Endodermal cell (in vitro differentiated cells): Measurements from ENCODE around the gene MED13L. TPM values are rescaled to one million over a fixed set of nuclear protein-coding genes. Genes with fewer than 3 reads are reported as not detected.

ENCODE experiments used
- DNase-seq: peaks from one replicate; pipeline ENCODE4 v3.0.0-alpha.2; 2017
- H3K27ac ChIP-seq: 2 replicates; pipeline ENCODE4 v1.5.1; 2013; ENCODE audit warnings: mild to moderate bottlenecking, low read depth, low read length, moderate library complexity
- H3K27me3 ChIP-seq: 2 replicates; pipeline ENCODE4 v1.6.1; 2013; ENCODE audit warnings: mild to moderate bottlenecking, low read length, moderate library complexity; ENCODE audit not compliant: insufficient read depth, control insufficient read depth, poor library complexity, severe bottlenecking
- H3K36me3 ChIP-seq: 2 replicates; pipeline ENCODE4 v1.7.0; 2013; ENCODE audit warnings: mild to moderate bottlenecking, low read length, moderate library complexity; ENCODE audit not compliant: control insufficient read depth, insufficient read depth
- H3K4me1 ChIP-seq: one replicate; pipeline ENCODE4 v1.7.0; 2013; ENCODE audit warnings: low read length; ENCODE audit not compliant: control insufficient read depth, insufficient read depth
- H3K4me3 ChIP-seq: 2 replicates; pipeline ENCODE4 v1.5.1; 2013; ENCODE audit warnings: mild to moderate bottlenecking, low read length, moderate library complexity
- H3K9ac ChIP-seq: 2 replicates; pipeline ENCODE4 v1.6.1; 2013; ENCODE audit warnings: mild to moderate bottlenecking, low read length, moderate library complexity; ENCODE audit not compliant: poor library complexity, severe bottlenecking; ENCODE audit errors: extremely low read depth
- H3K9me3 ChIP-seq: 2 replicates; pipeline ENCODE4 v1.6.1; 2013; ENCODE audit warnings: mild to moderate bottlenecking, low read length, moderate library complexity; ENCODE audit not compliant: control insufficient read depth
- H3K27ac Mint-ChIP-seq: 2 replicates; pipeline ENCODE4 v1.8.0; 2020; ENCODE audit warnings: mixed read lengths
- H3K27me3 Mint-ChIP-seq: 2 replicates; pipeline ENCODE4 v1.8.0; 2021; ENCODE audit warnings: mild to moderate bottlenecking, mixed read lengths; ENCODE audit not compliant: insufficient read depth
- H3K36me3 Mint-ChIP-seq: 2 replicates; pipeline ENCODE4 v1.8.0; 2020; ENCODE audit warnings: low read depth, mixed read lengths
- H3K4me1 Mint-ChIP-seq: 2 replicates; pipeline ENCODE4 v1.8.0; 2020; ENCODE audit warnings: mixed read lengths
- H3K4me3 Mint-ChIP-seq: 2 replicates; pipeline ENCODE4 v1.8.0; 2020; ENCODE audit warnings: mild to moderate bottlenecking, moderate library complexity, mixed read lengths
- H3K9me3 Mint-ChIP-seq: 2 replicates; pipeline ENCODE4 v1.8.0; 2020; ENCODE audit warnings: mild to moderate bottlenecking, mixed read lengths
- WGBS, 2 experiments: methylation state at CpG; one replicate each; pipeline versions ENCODE4 v1.1.5 to v1.1.7; 2013; ENCODE audit warnings: missing lambda C conversion rate in 2 of 2, mixed read lengths in 1 of 2; ENCODE audit not compliant: insufficient coverage in 1 of 2, insufficient read length in 1 of 2; 5-methylcytosine and 5-hydroxymethylcytosine counted together
- total RNA-seq, 2 donors: library from RNA; stranded (reverse); fragmentation: NEBNext Ultra II Directional in 1 of 2; extraction: Animal tissue kit (Norgen Biotek cat#: 25700) in 1 of 2; gene quantifications; 2 replicates in 1 of 2; 3 replicates in 1 of 2; pipeline ENCODE4 v1.2.1, GENCODE V29; 2021
- TF ChIP-seq, protein P1 (sequence below): fragments of 200-600 bp; sonication (generic); conservative IDR thresholded peaks from 2 replicates; pipeline ENCODE4 v1.5.0; 2021; ENCODE audit warnings: antibody characterized with exemption, mild to moderate bottlenecking

The MED13L gene
- total RNA-seq, 2 donors from 2014 or later: 101 to 111 TPM

DNA sequence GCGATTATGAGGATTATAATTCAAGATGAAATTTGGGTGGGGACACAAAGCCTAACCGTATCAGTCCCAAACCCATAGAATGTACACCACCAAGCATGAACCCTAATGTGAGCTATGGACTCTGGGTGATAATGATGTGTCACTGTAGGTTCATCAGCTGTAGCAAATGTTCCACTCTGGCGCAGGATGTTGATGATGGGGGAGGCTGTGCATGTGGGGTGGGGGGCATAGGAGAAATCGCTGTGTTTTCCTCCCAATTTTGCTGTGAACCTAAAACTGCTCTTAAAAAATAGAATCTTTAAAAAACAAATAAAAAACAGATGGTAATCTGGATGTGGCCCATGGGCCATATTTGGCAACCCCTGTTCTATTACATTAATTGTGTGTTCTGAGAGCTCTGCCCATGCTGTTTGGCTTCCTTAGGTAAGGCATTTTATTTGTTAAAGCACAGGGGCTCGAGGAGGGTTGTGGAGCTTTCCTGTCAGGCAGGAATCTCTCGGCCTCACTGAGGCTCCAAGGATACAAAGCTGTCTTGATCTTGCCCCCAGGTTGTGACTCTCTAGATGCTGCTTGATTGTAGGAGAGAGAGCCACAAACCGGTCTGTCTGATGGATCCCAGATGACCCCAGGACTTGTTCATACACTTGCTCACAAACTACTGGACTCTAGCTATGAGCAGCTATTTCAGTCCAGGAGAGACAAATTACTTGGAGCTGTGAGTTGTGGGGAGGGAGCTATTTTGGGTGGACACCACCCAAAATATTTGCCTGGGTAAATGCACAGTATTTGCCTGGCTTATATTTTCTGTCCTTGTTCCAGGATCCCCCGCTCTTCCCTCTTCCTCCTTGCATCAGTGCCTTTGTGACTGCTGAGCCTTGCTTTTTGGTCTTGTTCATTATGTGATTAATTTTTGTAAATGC, 340.2 kb downstream of the MED13L start:
- H3K27ac ChIP-seq: no peak overlapping the region
- WGBS, 2 experiments: 70 to 71% methylated on average over 1 to 6 of the region's 8 CpGs
- H3K4me1 Mint-ChIP-seq: no peaks in the 10 kb centered on the region
- no peak overlapping the region for H3K27ac Mint-ChIP-seq
- peaks cover 13% of the 10 kb centered on the region for H3K9me3 Mint-ChIP-seq
- H3K4me1 ChIP-seq: no peaks in the 10 kb centered on the region
- no peaks in the 10 kb centered on the region for H3K36me3 Mint-ChIP-seq
- no peak overlapping the region for H3K4me3 Mint-ChIP-seq
- no peaks in the 10 kb centered on the region for H3K27me3 ChIP-seq
- H3K27me3 Mint-ChIP-seq: no peaks in the 10 kb centered on the region
- no peaks in the 10 kb centered on the region for H3K36me3 ChIP-seq
- peaks cover 10% of the 10 kb centered on the region for H3K9me3 ChIP-seq
- peak; percentile 28 for DNase-seq
- no peak overlapping the region for H3K9ac ChIP-seq
- H3K4me3 ChIP-seq: no peak overlapping the region
- TF ChIP-seq, protein P1, sequence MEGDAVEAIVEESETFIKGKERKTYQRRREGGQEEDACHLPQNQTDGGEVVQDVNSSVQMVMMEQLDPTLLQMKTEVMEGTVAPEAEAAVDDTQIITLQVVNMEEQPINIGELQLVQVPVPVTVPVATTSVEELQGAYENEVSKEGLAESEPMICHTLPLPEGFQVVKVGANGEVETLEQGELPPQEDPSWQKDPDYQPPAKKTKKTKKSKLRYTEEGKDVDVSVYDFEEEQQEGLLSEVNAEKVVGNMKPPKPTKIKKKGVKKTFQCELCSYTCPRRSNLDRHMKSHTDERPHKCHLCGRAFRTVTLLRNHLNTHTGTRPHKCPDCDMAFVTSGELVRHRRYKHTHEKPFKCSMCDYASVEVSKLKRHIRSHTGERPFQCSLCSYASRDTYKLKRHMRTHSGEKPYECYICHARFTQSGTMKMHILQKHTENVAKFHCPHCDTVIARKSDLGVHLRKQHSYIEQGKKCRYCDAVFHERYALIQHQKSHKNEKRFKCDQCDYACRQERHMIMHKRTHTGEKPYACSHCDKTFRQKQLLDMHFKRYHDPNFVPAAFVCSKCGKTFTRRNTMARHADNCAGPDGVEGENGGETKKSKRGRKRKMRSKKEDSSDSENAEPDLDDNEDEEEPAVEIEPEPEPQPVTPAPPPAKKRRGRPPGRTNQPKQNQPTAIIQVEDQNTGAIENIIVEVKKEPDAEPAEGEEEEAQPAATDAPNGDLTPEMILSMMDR: no peak

DNA sequence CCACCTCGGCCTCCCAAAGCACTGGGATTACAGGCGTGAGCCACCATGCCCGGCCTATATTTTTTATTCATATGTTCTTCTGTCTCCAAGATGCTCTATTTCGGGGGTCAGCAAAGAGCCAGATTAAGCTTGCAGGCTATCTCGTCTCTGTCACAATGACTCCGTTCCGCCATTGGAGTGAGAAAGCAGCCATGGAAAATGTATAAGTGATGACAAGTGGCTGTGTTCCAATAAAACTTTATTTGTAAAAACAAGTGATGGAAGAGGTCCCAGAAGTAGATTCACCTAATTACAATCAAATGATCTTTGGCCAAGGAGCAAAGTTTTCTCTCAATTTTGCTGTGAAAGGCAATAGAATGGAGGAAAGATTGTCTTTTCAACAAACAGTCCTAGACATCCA, 342.6 kb downstream of the MED13L start:
- no peak overlapping the region for H3K27ac ChIP-seq
- Mint-ChIP-seq H3K36me3 (no peaks in the 10 kb centered on the region), H3K27me3 (no peaks in the 10 kb centered on the region), H3K27ac (no peak overlapping the region), H3K4me3 (no peak overlapping the region), H3K9me3 (peaks cover 13% of the 10 kb centered on the region), H3K4me1 (no peaks in the 10 kb centered on the region)
- peaks cover 10% of the 10 kb centered on the region for H3K9me3 ChIP-seq
- H3K27me3 ChIP-seq: no peaks in the 10 kb centered on the region
- TF ChIP-seq, protein P1: no peak
- H3K36me3 ChIP-seq: no peaks in the 10 kb centered on the region
- H3K4me3 ChIP-seq: no peak overlapping the region
- WGBS, 2 experiments: 83 to 94% methylated on average over 7 of the region's 7 CpGs
- H3K9ac ChIP-seq: no peak overlapping the region
- peak; percentile 16 for DNase-seq
- H3K4me1 ChIP-seq: no peaks in the 10 kb centered on the region

DNA sequence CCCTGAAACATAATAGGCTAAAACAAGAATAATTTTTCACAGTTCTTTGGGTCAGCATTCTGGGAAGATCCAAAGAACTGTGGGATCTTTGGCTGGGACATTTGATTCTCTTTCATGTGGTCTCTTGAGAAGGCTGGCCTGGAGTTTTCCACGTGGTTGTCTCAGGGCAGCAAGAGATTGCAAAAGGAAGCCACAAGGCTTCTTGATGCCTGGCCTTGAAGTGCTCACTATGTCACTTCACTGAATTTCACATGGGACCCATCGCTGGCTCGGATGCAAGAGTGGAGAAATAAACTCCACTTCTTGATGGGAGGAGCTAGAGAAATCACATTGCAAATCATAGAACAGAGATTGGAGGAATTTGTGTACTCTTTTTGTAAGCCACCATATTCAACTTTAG, 343.4 kb downstream of the MED13L start:
- no peak overlapping the region for H3K4me3 Mint-ChIP-seq
- WGBS, 2 experiments: 68 to 100% methylated on average over 2 to 3 of the region's 3 CpGs
- H3K4me1 ChIP-seq: no peaks in the 10 kb centered on the region
- H3K36me3 ChIP-seq: no peaks in the 10 kb centered on the region
- peaks cover 10% of the 10 kb centered on the region for H3K9me3 Mint-ChIP-seq
- H3K4me3 ChIP-seq: no peak overlapping the region
- no peak overlapping the region for H3K9ac ChIP-seq
- H3K9me3 ChIP-seq: peaks cover 8% of the 10 kb centered on the region
- H3K27ac Mint-ChIP-seq: no peak overlapping the region
- H3K36me3 Mint-ChIP-seq: no peaks in the 10 kb centered on the region
- DNase-seq: peak; percentile 17
- H3K4me1 Mint-ChIP-seq: no peaks in the 10 kb centered on the region
- no peaks in the 10 kb centered on the region for H3K27me3 Mint-ChIP-seq
- TF ChIP-seq, protein P1: no peak
- no peak overlapping the region for H3K27ac ChIP-seq
- H3K27me3 ChIP-seq: no peaks in the 10 kb centered on the region
